Neural progenitor cell (in vitro differentiated cells): ENCODE data around the gene SCAPER. TPM values are rescaled to one million over a fixed set of nuclear protein-coding genes. Genes with fewer than 3 reads are reported as not detected.

Experiments
- DNase-seq: peaks from one replicate; pipeline ENCODE4 v3.0.0-alpha.2; 2016; ENCODE audit warnings: low spot score
- H2AFZ ChIP-seq: fragments of 200-600 bp; sonication (generic); replicated peaks from 2 replicates; pipeline ENCODE4 v1.6.1; 2016; ENCODE audit warnings: antibody characterized with exemption
- H3F3A ChIP-seq: fragments of 200-600 bp; sonication (generic); 2 replicates; pipeline ENCODE4 v1.6.1; 2016; ENCODE audit warnings: antibody characterized with exemption, low read depth
- H3K27ac ChIP-seq: fragments of 200-600 bp; sonication (generic); 2 replicates; pipeline ENCODE4 v1.5.1; 2016; ENCODE audit warnings: mild to moderate bottlenecking
- H3K27me3 ChIP-seq: fragments of 200-600 bp; sonication (generic); 2 replicates; pipeline ENCODE4 v1.6.1; 2016; ENCODE audit warnings: mild to moderate bottlenecking, moderate library complexity
- H3K36me3 ChIP-seq: fragments of 200-600 bp; sonication (generic); 2 replicates; pipeline ENCODE4 v1.5.1; 2016
- H3K4me1 ChIP-seq: fragments of 200-600 bp; sonication (generic); 2 replicates; pipeline ENCODE4 v1.6.1; 2016; ENCODE audit warnings: mixed run types
- H3K4me2 ChIP-seq: fragments of 200-600 bp; sonication (generic); 2 replicates; pipeline ENCODE4 v1.6.1; 2016
- H3K4me3 ChIP-seq: fragments of 200-600 bp; sonication (generic); 2 replicates; pipeline ENCODE4 v1.5.1; 2016
- H3K79me2 ChIP-seq: fragments of 200-600 bp; sonication (generic); 2 replicates; pipeline ENCODE4 v1.6.1; 2016; ENCODE audit warnings: low read depth
- H3K9ac ChIP-seq: fragments of 200-600 bp; sonication (generic); 2 replicates; pipeline ENCODE4 v1.6.1; 2016
- H3K9me3 ChIP-seq: fragments of 200-600 bp; sonication (generic); 2 replicates; pipeline ENCODE4 v1.5.1; 2016; ENCODE audit warnings: low read depth
- H4K20me1 ChIP-seq: fragments of 200-600 bp; sonication (generic); 2 replicates; pipeline ENCODE4 v1.6.1; 2016; ENCODE audit warnings: low read depth
- H3K27ac Mint-ChIP-seq: 3 replicates; pipeline ENCODE4 v1.8.0; 2021; ENCODE audit warnings: mixed read lengths
- H3K27me3 Mint-ChIP-seq: 2 replicates; pipeline ENCODE4 v1.8.0; 2022; ENCODE audit warnings: low read depth, mild to moderate bottlenecking, inconsistent platforms, moderate library complexity, mixed read lengths; ENCODE audit not compliant: insufficient read depth
- H3K36me3 Mint-ChIP-seq: 3 replicates; pipeline ENCODE4 v1.8.0; 2021; ENCODE audit warnings: mixed read lengths
- H3K4me1 Mint-ChIP-seq: 3 replicates; pipeline ENCODE4 v1.8.0; 2021; ENCODE audit warnings: mixed read lengths
- H3K4me3 Mint-ChIP-seq: 3 replicates; pipeline ENCODE4 v1.8.0; 2021; ENCODE audit warnings: mild to moderate bottlenecking, moderate library complexity, mixed read lengths
- H3K9me3 Mint-ChIP-seq: 3 replicates; pipeline ENCODE4 v1.8.0; 2020; ENCODE audit warnings: mixed read lengths
- EZH2 ChIP-seq: fragments of 200-600 bp; sonication (generic); IDR thresholded peaks from 2 replicates; pipeline ENCODE4 v1.6.1; 2017; ENCODE audit warnings: antibody characterized with exemption, mild to moderate bottlenecking, moderate library complexity
- EZH2phosphoT487 ChIP-seq: fragments of 200-600 bp; sonication (generic); IDR thresholded peaks from 2 replicates; pipeline ENCODE4 v1.6.1; 2017; ENCODE audit warnings: antibody characterized with exemption
- total RNA-seq: library from RNA; depleted of rRNA; stranded (reverse); fragments of >200 nt; gene quantifications from 2 replicates; pipeline ENCODE4 v1.2.3, GENCODE V29; 2015; ENCODE audit warnings: low replicate concordance
- TF ChIP-seq, protein P1 (sequence below): fragments of 200-600 bp; sonication (generic); IDR thresholded peaks from 2 replicates; pipeline ENCODE4 v1.5.1; 2017; ENCODE audit warnings: antibody characterized with exemption, mild to moderate bottlenecking

The SCAPER gene
- total RNA-seq, 1 donor from 2014 or later: 20.4 TPM

DNA sequence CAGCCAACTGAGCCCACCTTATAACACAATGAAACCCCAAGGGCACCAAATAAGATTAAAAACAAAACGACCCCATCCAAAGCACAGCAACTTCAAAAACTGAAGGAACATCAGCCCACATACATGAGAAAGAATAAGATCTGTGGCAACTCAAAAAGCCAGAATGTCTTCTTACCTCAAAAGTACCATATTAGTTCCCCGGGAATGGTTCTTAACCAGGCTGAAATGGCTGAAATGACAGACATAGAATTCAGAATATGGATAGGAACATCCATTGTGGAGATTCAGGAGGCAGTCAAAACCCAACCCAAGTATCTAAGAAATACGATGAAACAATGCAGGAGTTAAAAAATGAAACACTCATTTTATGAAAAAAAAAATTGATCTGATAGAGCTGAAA lies 222.3 kb downstream of the SCAPER start:
- H3K27me3 Mint-ChIP-seq: no peaks in the 10 kb centered on the region
- no peaks in the 10 kb centered on the region for H4K20me1 ChIP-seq
- no peak overlapping the region for H3K9ac ChIP-seq
- no peak for DNase-seq
- peaks cover 4% of the 10 kb centered on the region for H3K4me1 ChIP-seq
- H3K4me3 ChIP-seq: no peak overlapping the region
- no peaks in the 10 kb centered on the region for H3F3A ChIP-seq
- no peak overlapping the region for H3K27ac ChIP-seq
- no peak overlapping the region for H3K27ac Mint-ChIP-seq
- H2AFZ ChIP-seq: no peak overlapping the region
- H3K36me3 ChIP-seq: peaks cover 5% of the 10 kb centered on the region
- no peaks in the 10 kb centered on the region for H3K79me2 ChIP-seq
- H3K4me2 ChIP-seq: no peak overlapping the region
- no peak overlapping the region for H3K4me3 Mint-ChIP-seq
- TF ChIP-seq EZH2phosphoT487: no peak
- TF ChIP-seq, protein P1, sequence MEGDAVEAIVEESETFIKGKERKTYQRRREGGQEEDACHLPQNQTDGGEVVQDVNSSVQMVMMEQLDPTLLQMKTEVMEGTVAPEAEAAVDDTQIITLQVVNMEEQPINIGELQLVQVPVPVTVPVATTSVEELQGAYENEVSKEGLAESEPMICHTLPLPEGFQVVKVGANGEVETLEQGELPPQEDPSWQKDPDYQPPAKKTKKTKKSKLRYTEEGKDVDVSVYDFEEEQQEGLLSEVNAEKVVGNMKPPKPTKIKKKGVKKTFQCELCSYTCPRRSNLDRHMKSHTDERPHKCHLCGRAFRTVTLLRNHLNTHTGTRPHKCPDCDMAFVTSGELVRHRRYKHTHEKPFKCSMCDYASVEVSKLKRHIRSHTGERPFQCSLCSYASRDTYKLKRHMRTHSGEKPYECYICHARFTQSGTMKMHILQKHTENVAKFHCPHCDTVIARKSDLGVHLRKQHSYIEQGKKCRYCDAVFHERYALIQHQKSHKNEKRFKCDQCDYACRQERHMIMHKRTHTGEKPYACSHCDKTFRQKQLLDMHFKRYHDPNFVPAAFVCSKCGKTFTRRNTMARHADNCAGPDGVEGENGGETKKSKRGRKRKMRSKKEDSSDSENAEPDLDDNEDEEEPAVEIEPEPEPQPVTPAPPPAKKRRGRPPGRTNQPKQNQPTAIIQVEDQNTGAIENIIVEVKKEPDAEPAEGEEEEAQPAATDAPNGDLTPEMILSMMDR: no peak
- no peak for TF ChIP-seq EZH2
- H3K4me1 Mint-ChIP-seq: peaks cover 6% of the 10 kb centered on the region
- H3K36me3 Mint-ChIP-seq: peaks cover 4% of the 10 kb centered on the region
- no peaks in the 10 kb centered on the region for H3K9me3 ChIP-seq
- H3K9me3 Mint-ChIP-seq: peaks cover 10% of the 10 kb centered on the region
- no peaks in the 10 kb centered on the region for H3K27me3 ChIP-seq

- TF ChIP-seq, protein P1: no peak
- TF ChIP-seq EZH2 (no peak), EZH2phosphoT487 (no peak)
- H3K9me3 ChIP-seq: no peaks in the 10 kb centered on the region
- Mint-ChIP-seq H3K27me3 (no peaks in the 10 kb centered on the region), H3K27ac (no peak overlapping the region), H3K36me3 (peaks cover 4% of the 10 kb centered on the region), H3K4me1 (peaks cover 6% of the 10 kb centered on the region), H3K9me3 (peaks cover 10% of the 10 kb centered on the region), H3K4me3 (no peak overlapping the region)
- no peak overlapping the region for H3K9ac ChIP-seq
- H3K4me2 ChIP-seq: no peak overlapping the region
- no peak for DNase-seq
- H3K79me2 ChIP-seq: no peaks in the 10 kb centered on the region
- H2AFZ ChIP-seq: no peak overlapping the region
- H3K27ac ChIP-seq: no peak overlapping the region
- H3K4me1 ChIP-seq: peaks cover 4% of the 10 kb centered on the region
- H4K20me1 ChIP-seq: no peaks in the 10 kb centered on the region
- peaks cover 5% of the 10 kb centered on the region for H3K36me3 ChIP-seq
- H3K27me3 ChIP-seq: no peaks in the 10 kb centered on the region
- no peaks in the 10 kb centered on the region for H3F3A ChIP-seq
- H3K4me3 ChIP-seq: no peak overlapping the region
These were observed 222.9 kb downstream of the SCAPER start for GRCh38 chr15:76682259-76682658.

DNA sequence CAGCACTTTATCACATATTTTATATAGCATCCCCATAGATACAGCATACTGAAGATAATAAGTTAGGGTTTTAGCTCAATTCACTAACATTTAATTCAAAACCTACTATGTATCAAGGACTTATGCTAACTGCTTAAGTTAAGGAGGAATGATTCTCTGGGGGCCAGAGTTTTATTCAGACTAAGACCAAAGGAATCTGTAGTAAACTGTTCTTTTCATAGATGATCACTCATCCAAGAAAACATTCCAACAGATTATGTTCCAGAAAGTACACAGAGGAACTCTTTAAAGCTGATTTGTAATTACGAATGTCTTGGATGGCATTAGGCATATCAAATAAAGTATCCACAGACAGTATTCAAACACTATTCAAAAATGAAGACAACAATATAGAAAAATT lies 226.4 kb downstream of the SCAPER start:
- H3K27me3 Mint-ChIP-seq: no peaks in the 10 kb centered on the region
- H3K9me3 ChIP-seq: no peaks in the 10 kb centered on the region
- H3F3A ChIP-seq: no peaks in the 10 kb centered on the region
- peaks cover 6% of the 10 kb centered on the region for H3K4me1 Mint-ChIP-seq
- DNase-seq: peak; percentile 12
- no peak overlapping the region for H3K4me2 ChIP-seq
- no peaks in the 10 kb centered on the region for H3K27me3 ChIP-seq
- no peaks in the 10 kb centered on the region for H4K20me1 ChIP-seq
- H3K27ac Mint-ChIP-seq: no peak overlapping the region
- peaks cover 4% of the 10 kb centered on the region for H3K36me3 Mint-ChIP-seq
- H3K27ac ChIP-seq: no peak overlapping the region
- TF ChIP-seq, protein P1: no peak
- TF ChIP-seq EZH2 (no peak), EZH2phosphoT487 (no peak)
- no peaks in the 10 kb centered on the region for H3K79me2 ChIP-seq
- H3K36me3 ChIP-seq: no peaks in the 10 kb centered on the region
- H3K4me3 ChIP-seq: no peak overlapping the region
- H3K4me3 Mint-ChIP-seq: no peak overlapping the region
- H2AFZ ChIP-seq: no peak overlapping the region
- H3K9me3 Mint-ChIP-seq: peaks cover 6% of the 10 kb centered on the region
- no peak overlapping the region for H3K9ac ChIP-seq
- peaks cover 4% of the 10 kb centered on the region for H3K4me1 ChIP-seq
